Osteocyte (in vitro differentiated cells): Measurements from ENCODE around the gene HOXA7. TPM values are rescaled to one million over a fixed set of nuclear protein-coding genes. Genes with fewer than 3 reads are reported as not detected.

Experiments used
- DNase-seq: peaks from one replicate; pipeline ENCODE4 v3.0.0; 2021; ENCODE audit warnings: mixed read lengths; ENCODE audit not compliant: unreplicated experiment; ENCODE audit errors: extremely low spot score
- H3K27ac Mint-ChIP-seq: one replicate; pipeline ENCODE4 v1.8.0; 2021; ENCODE audit warnings: mild to moderate bottlenecking, mixed read lengths; ENCODE audit not compliant: unreplicated experiment
- H3K27me3 Mint-ChIP-seq: one replicate; pipeline ENCODE4 v1.8.0; 2021; ENCODE audit warnings: mixed read lengths; ENCODE audit not compliant: unreplicated experiment
- H3K36me3 Mint-ChIP-seq: one replicate; pipeline ENCODE4 v1.8.0; 2021; ENCODE audit warnings: mixed read lengths; ENCODE audit not compliant: unreplicated experiment
- H3K4me1 Mint-ChIP-seq: one replicate; pipeline ENCODE4 v1.8.0; 2021; ENCODE audit warnings: mixed read lengths; ENCODE audit not compliant: unreplicated experiment
- H3K4me3 Mint-ChIP-seq: one replicate; pipeline ENCODE4 v1.8.0; 2021; ENCODE audit warnings: mild to moderate bottlenecking, moderate library complexity, mixed read lengths; ENCODE audit not compliant: unreplicated experiment
- H3K9me3 Mint-ChIP-seq: one replicate; pipeline ENCODE4 v1.8.0; 2021; ENCODE audit warnings: mixed read lengths; ENCODE audit not compliant: unreplicated experiment
- total RNA-seq: library from RNA; stranded (reverse); gene quantifications from 2 replicates; pipeline ENCODE4 v1.2.1, GENCODE V29; 2021
- TF ChIP-seq, protein P1 (sequence below): fragments of 200-600 bp; sonication (generic); IDR thresholded peaks from 2 replicates; pipeline ENCODE4 v1.5.0; 2021; ENCODE audit warnings: antibody characterized with exemption, mild to moderate bottlenecking, moderate library complexity

HOXA7 gene
- total RNA-seq, 1 donor from 2014 or later: not detected

- DNase-seq: no peak
- TF ChIP-seq, protein P1, sequence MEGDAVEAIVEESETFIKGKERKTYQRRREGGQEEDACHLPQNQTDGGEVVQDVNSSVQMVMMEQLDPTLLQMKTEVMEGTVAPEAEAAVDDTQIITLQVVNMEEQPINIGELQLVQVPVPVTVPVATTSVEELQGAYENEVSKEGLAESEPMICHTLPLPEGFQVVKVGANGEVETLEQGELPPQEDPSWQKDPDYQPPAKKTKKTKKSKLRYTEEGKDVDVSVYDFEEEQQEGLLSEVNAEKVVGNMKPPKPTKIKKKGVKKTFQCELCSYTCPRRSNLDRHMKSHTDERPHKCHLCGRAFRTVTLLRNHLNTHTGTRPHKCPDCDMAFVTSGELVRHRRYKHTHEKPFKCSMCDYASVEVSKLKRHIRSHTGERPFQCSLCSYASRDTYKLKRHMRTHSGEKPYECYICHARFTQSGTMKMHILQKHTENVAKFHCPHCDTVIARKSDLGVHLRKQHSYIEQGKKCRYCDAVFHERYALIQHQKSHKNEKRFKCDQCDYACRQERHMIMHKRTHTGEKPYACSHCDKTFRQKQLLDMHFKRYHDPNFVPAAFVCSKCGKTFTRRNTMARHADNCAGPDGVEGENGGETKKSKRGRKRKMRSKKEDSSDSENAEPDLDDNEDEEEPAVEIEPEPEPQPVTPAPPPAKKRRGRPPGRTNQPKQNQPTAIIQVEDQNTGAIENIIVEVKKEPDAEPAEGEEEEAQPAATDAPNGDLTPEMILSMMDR: no peak
- peaks cover 92% of the 10 kb centered on the region for H3K27me3 Mint-ChIP-seq
- no peaks in the 10 kb centered on the region for H3K36me3 Mint-ChIP-seq
- no peaks in the 10 kb centered on the region for H3K9me3 Mint-ChIP-seq
- H3K4me3 Mint-ChIP-seq: no peak overlapping the region
- H3K27ac Mint-ChIP-seq: no peak overlapping the region
- peaks cover 8% of the 10 kb centered on the region for H3K4me1 Mint-ChIP-seq
Measured at GRCh38 chr7:27139334-27140125, 16.9 kb downstream of the HOXA7 start.

DNA sequence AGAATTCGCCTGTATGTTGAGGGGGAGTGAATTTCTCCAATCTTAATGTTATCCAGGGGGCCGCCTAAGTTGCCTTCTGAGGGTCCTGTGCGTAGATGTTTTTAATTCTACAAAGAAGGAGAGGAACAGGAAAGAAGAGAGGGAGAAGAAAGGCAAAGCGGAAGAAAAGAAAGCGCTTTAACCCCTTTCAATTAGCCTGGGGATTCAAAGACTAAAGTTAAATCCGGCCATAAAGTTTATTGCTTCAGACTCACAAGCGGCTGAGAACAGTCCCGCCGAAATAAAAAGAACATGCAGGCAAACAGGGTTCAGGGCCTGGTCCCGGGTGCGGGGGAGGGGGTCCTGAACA lies 17.5 kb downstream of the HOXA7 start:
- no peak overlapping the region for H3K4me3 Mint-ChIP-seq
- no peak for DNase-seq
- H3K27me3 Mint-ChIP-seq: peaks cover 92% of the 10 kb centered on the region
- H3K9me3 Mint-ChIP-seq: no peaks in the 10 kb centered on the region
- H3K4me1 Mint-ChIP-seq: peaks cover 8% of the 10 kb centered on the region
- H3K27ac Mint-ChIP-seq: no peak overlapping the region
- TF ChIP-seq, protein P1: no peak
- no peaks in the 10 kb centered on the region for H3K36me3 Mint-ChIP-seq

GRCh38 chr7:27138472-27138871 lies 18.0 kb downstream of the HOXA7 start:
- peaks cover 8% of the 10 kb centered on the region for H3K4me1 Mint-ChIP-seq
- no peaks in the 10 kb centered on the region for H3K36me3 Mint-ChIP-seq
- no peak overlapping the region for H3K27ac Mint-ChIP-seq
- H3K27me3 Mint-ChIP-seq: peaks cover 94% of the 10 kb centered on the region
- no peaks in the 10 kb centered on the region for H3K9me3 Mint-ChIP-seq
- TF ChIP-seq, protein P1: no peak
- no peak overlapping the region for H3K4me3 Mint-ChIP-seq
- DNase-seq: no peak

GRCh38 chr7:27137640-27138315 lies 18.7 kb downstream of the HOXA7 start:
- no peak overlapping the region for H3K4me3 Mint-ChIP-seq
- DNase-seq: no peak

GRCh38 chr7:27134392-27134791 lies 22.1 kb downstream of the HOXA7 start:
- Mint-ChIP-seq H3K27ac (no peak overlapping the region), H3K36me3 (no peaks in the 10 kb centered on the region), H3K9me3 (no peaks in the 10 kb centered on the region), H3K4me3 (no peak overlapping the region), H3K27me3 (peaks cover 89% of the 10 kb centered on the region), H3K4me1 (peaks cover 2% of the 10 kb centered on the region)
- TF ChIP-seq, protein P1: no peak
- no peak for DNase-seq

More at GRCh38 chr7:27137640-27138315, 18.7 kb downstream of the HOXA7 start:
- H3K27me3 Mint-ChIP-seq: peaks cover 97% of the 10 kb centered on the region
- H3K9me3 Mint-ChIP-seq: no peaks in the 10 kb centered on the region
- H3K4me1 Mint-ChIP-seq: peaks cover 7% of the 10 kb centered on the region
- H3K36me3 Mint-ChIP-seq: no peaks in the 10 kb centered on the region
- TF ChIP-seq, protein P1: no peak
- H3K27ac Mint-ChIP-seq: no peak overlapping the region
